HEK293 (cell line): ENCODE measurements around the gene MAPK14.
"Not testable (repeated sequence)": the region's sequence is repeated elsewhere in the genome, so short reads cannot be mapped to it uniquely, and the experiment has no call there.

Source experiments
- CTCF ChIA-PET: fragments of 350-600 bp; formaldehyde crosslinking; extraction: SDS; loops from one replicate; lab custom pipeline; 2021; ENCODE audit warnings: antibody characterized with exemption; lab: Yijun Ruan, JAX
- POLR2A ChIA-PET: fragments of 300-600 bp; formaldehyde crosslinking; extraction: SDS; loops from one replicate; lab custom pipeline; 2020; ENCODE audit warnings: antibody characterized with exemption, inconsistent platforms; lab: Yijun Ruan, JAX
- H3K27ac ChIP-seq: fragments of 200-500 bp; sonication (Bioruptor generic); 2 replicates; pipeline ENCODE4 v1.5.1; 2014; ENCODE audit warnings: low read depth, low read length, control low read depth, inconsistent platforms; ENCODE audit errors: extremely low read depth
- H3K36me3 ChIP-seq, 2 experiments: fragments of 200-500 bp in 1 of 2; sonication (Bioruptor generic) in 1 of 2; 1 replicate in 1 of 2; 2 replicates in 1 of 2; pipeline ENCODE4 v1.5.1; 2014 to 2017; ENCODE audit warnings: inconsistent platforms in 2 of 2, low read length in 2 of 2; ENCODE audit not compliant: control insufficient read depth in 2 of 2, insufficient read depth in 1 of 2
- H3K4me1 ChIP-seq: fragments of 200-500 bp; sonication (Bioruptor generic); 2 replicates; pipeline ENCODE4 v1.5.1; 2014; ENCODE audit warnings: mild to moderate bottlenecking, low read length, inconsistent platforms; ENCODE audit not compliant: control insufficient read depth, insufficient read depth
- H3K4me3 ChIP-seq: 2 replicates; pipeline ENCODE4 v1.5.1; 2011; ENCODE audit warnings: low read depth, mild to moderate bottlenecking, control low read depth, low read length, moderate library complexity
- H3K9me3 ChIP-seq: fragments of 200-500 bp; sonication (Bioruptor generic); 2 replicates; pipeline ENCODE4 v1.5.1; 2014; ENCODE audit warnings: low read depth, low read length, inconsistent platforms; ENCODE audit not compliant: control insufficient read depth, insufficient read depth
- GLIS2 ChIP-seq: fragments of 450-650 bp; formaldehyde crosslinking; IDR thresholded peaks from 2 replicates; pipeline ENCODE4 v1.5.1; 2016; ENCODE audit warnings: missing biosample characterization, missing genetic modification characterization
- HOXD13 ChIP-seq: sonication (generic); formaldehyde crosslinking; IDR thresholded peaks from 2 replicates; pipeline ENCODE4 v1.8.0; 2022; ENCODE audit warnings: missing genetic modification reagents, borderline replicate concordance
- RBAK ChIP-seq: fragments of 450-650 bp; formaldehyde crosslinking; IDR thresholded peaks from 2 replicates; pipeline ENCODE4 v1.5.1; 2016; ENCODE audit warnings: missing biosample characterization, missing genetic modification characterization
- REPIN1 ChIP-seq: fragments of 450-650 bp; formaldehyde crosslinking; IDR thresholded peaks from 2 replicates; pipeline ENCODE4 v1.5.1; 2017; ENCODE audit warnings: missing biosample characterization, missing genetic modification characterization, low read depth
- ZBTB7A ChIP-seq: fragments of 450-650 bp; formaldehyde crosslinking; IDR thresholded peaks from 2 replicates; pipeline ENCODE4 v1.5.1; 2016; ENCODE audit warnings: low read depth, missing biosample characterization, missing genetic modification characterization
- ZNF112 ChIP-seq: fragments of 450-650 bp; formaldehyde crosslinking; IDR thresholded peaks from 2 replicates; pipeline ENCODE4 v1.5.0; 2017; ENCODE audit warnings: missing biosample characterization, missing genetic modification characterization
- ZNF121 ChIP-seq: fragments of 450-650 bp; formaldehyde crosslinking; IDR thresholded peaks from 2 replicates; pipeline ENCODE4 v1.5.1; 2016; ENCODE audit warnings: missing biosample characterization, missing genetic modification characterization
- ZNF16 ChIP-seq: fragments of 450-650 bp; formaldehyde crosslinking; IDR thresholded peaks from 2 replicates; pipeline ENCODE4 v1.5.1; 2016; ENCODE audit warnings: low read depth, missing biosample characterization, missing genetic modification characterization
- ZNF169 ChIP-seq: fragments of 450-650 bp; formaldehyde crosslinking; IDR thresholded peaks from 2 replicates; pipeline ENCODE4 v1.5.1; 2016; ENCODE audit warnings: missing biosample characterization, missing genetic modification characterization
- ZNF248 ChIP-seq: fragments of 450-650 bp; formaldehyde crosslinking; IDR thresholded peaks from 2 replicates; pipeline ENCODE4 v1.5.1; 2017; ENCODE audit warnings: missing biosample characterization, missing genetic modification characterization
- ZNF274 ChIP-seq, 2 experiments: fragments of 200-500 bp in 1 of 2; fragments of 450-650 bp in 1 of 2; sonication (Bioruptor generic) in 1 of 2; formaldehyde crosslinking in 1 of 2; IDR thresholded peaks; 2 replicates each; pipeline versions ENCODE4 v1.5.1 to v1.6.1; 2014 to 2016; ENCODE audit warnings: borderline replicate concordance in 1 of 2, inconsistent platforms in 1 of 2, low read length in 1 of 2, missing biosample characterization in 1 of 2, missing genetic modification characterization in 1 of 2
- ZNF513 ChIP-seq: fragments of 450-650 bp; IDR thresholded peaks from 2 replicates; pipeline ENCODE4 v1.5.1; 2018; ENCODE audit warnings: missing biosample characterization, missing genetic modification characterization
- ZNF558 ChIP-seq: fragments of 450-650 bp; formaldehyde crosslinking; IDR thresholded peaks from 2 replicates; pipeline ENCODE4 v1.5.1; 2016; ENCODE audit warnings: missing biosample characterization, missing genetic modification characterization
- ZNF664 ChIP-seq: fragments of 450-650 bp; formaldehyde crosslinking; IDR thresholded peaks from 2 replicates; pipeline ENCODE4 v1.5.1; 2016; ENCODE audit warnings: missing biosample characterization, missing genetic modification characterization
- TF ChIP-seq, protein P1 (sequence below): fragments of 450-650 bp; formaldehyde crosslinking; IDR thresholded peaks from 2 replicates; pipeline ENCODE4 v1.5.1; 2016; ENCODE audit warnings: missing biosample characterization, missing genetic modification characterization, low read depth

Gene MAPK14

GRCh38 chr6:35980991-35981645 is 46.5 kb upstream of the MAPK14 start:
- Histone ChIP-seq H3K27ac (no peak overlapping the region), H3K4me3 (no peak overlapping the region), H3K9me3 (no peaks in the 10 kb centered on the region), H3K36me3 (no peaks in the 10 kb centered on the region), H3K4me1 (peaks cover 2% of the 10 kb centered on the region; the same call in 1 of the 2 replicates)
- TF ChIP-seq ZBTB7A (tag by site-specific recombination) (no peak), ZNF16 (tag by site-specific recombination) (no peak), ZNF248 (tag by site-specific recombination) (no peak), ZNF121 (no peak), REPIN1 (tag by site-specific recombination) (no peak), ZNF558 (tag by site-specific recombination) (no peak), ZNF513 (tag by site-specific recombination) (no peak), ZNF169 (tag by site-specific recombination) (no peak)
- CTCF ChIA-PET = no interaction called here
- POLR2A ChIA-PET = no interaction called here

- POLR2A ChIA-PET = interaction anchor here (0.7 kb wide), 1 partner anchor 1141 kb away, joined by 5 read pairs; no protein-coding TSS in a partner anchor
- no peaks in the 10 kb centered on the region for H3K36me3 ChIP-seq
- no peak overlapping the region for H3K4me3 ChIP-seq
- H3K4me1 ChIP-seq = peaks cover 2% of the 10 kb centered on the region; the same call in 1 of the 2 replicates
- H3K27ac ChIP-seq = no peak overlapping the region
- TF ChIP-seq HOXD13 (CRISPR knock-in tag) = no peak
- no peak for TF ChIP-seq ZNF664 (tag by site-specific recombination)
- CTCF ChIA-PET = interaction anchor here (0.6 kb wide), 1 partner anchor 248 kb away, joined by 3 read pairs; the partner anchor contains the start of gene ARMC12
- no peaks in the 10 kb centered on the region for H3K9me3 ChIP-seq
These were observed 42.9 kb upstream of the MAPK14 start for GRCh38 chr6:35984701-35985100.

GRCh38 chr6:35988047-35988446 is 39.6 kb upstream of the MAPK14 start:
- POLR2A ChIA-PET = interaction anchor here (0.7 kb wide), 1 partner anchor 67 kb away, joined by 4 read pairs; no protein-coding TSS in a partner anchor
- not testable (repeated sequence) for H3K4me3 ChIP-seq

DNA sequence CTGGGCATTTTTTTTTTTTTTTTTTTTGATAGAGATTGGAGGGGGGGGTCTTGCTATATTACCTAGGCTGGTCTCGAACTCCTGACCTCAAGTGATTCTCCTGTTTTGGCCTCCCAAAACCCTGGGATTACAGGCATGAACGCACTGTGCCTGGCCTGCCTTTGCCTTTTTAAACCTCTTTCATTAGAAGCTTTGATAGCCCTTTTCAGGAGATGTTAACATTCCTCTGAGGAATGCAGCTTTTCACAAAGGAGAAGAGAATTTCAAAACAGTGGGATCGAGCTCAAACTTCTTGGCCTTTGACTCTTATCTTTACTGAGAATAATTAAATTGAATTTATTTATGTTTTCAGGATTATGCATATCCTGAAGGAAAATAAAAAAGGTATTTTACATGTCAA is 34.5 kb upstream of the MAPK14 start:
- Histone ChIP-seq H3K4me3 (no peak overlapping the region), H3K27ac (no peak overlapping the region), H3K9me3 (no peaks in the 10 kb centered on the region), H3K36me3 (no peaks in the 10 kb centered on the region), H3K4me1 (no peaks in the 10 kb centered on the region)
- TF ChIP-seq RBAK (tag by site-specific recombination) = no peak
- TF ChIP-seq, protein P1, sequence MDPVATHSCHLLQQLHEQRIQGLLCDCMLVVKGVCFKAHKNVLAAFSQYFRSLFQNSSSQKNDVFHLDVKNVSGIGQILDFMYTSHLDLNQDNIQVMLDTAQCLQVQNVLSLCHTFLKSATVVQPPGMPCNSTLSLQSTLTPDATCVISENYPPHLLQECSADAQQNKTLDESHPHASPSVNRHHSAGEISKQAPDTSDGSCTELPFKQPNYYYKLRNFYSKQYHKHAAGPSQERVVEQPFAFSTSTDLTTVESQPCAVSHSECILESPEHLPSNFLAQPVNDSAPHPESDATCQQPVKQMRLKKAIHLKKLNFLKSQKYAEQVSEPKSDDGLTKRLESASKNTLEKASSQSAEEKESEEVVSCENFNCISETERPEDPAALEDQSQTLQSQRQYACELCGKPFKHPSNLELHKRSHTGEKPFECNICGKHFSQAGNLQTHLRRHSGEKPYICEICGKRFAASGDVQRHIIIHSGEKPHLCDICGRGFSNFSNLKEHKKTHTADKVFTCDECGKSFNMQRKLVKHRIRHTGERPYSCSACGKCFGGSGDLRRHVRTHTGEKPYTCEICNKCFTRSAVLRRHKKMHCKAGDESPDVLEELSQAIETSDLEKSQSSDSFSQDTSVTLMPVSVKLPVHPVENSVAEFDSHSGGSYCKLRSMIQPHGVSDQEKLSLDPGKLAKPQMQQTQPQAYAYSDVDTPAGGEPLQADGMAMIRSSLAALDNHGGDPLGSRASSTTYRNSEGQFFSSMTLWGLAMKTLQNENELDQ (tag by site-specific recombination) = no peak
- TF ChIP-seq ZNF274 (IDR thresholded peaks at IDR 0.05; ENCODE audit: low read length) = no peak
- no peak for TF ChIP-seq ZNF274 (tag by site-specific recombination; IDR thresholded peaks at IDR 0.05; ENCODE audit: borderline replicate concordance)
- no peak for TF ChIP-seq ZNF112 (tag by site-specific recombination)
- no peak for TF ChIP-seq GLIS2 (tag by site-specific recombination)
- ChIA-PET CTCF (interaction anchor here (0.5 to 2.6 kb wide), 5 partner anchors 37 to 183 kb away, joined by 3 to 12 read pairs (median 3); no protein-coding TSS in a partner anchor), POLR2A (interaction anchor here (0.6 kb wide), 1 partner anchor 17 kb away, joined by 4 read pairs; no protein-coding TSS in a partner anchor)

More at GRCh38 chr6:35988047-35988446, 39.6 kb upstream of the MAPK14 start:
- H3K9me3 ChIP-seq, CTCF ChIA-PET, H3K27ac ChIP-seq, H3K36me3 ChIP-seq, H3K4me1 ChIP-seq: not testable (repeated sequence)
